NT2/D1 (cell line): ENCODE data around the gene APBA1.

ENCODE experiments used
- YY1 ChIP-seq: IDR thresholded peaks from 2 replicates; pipeline ENCODE4 v1.6.1; 2011; ENCODE audit not compliant: insufficient read length, insufficient read depth
- ZNF274 ChIP-seq: IDR thresholded peaks from 2 replicates; pipeline ENCODE4 v1.6.1; 2011; ENCODE audit warnings: mild to moderate bottlenecking, low read depth, low read length

DNA sequence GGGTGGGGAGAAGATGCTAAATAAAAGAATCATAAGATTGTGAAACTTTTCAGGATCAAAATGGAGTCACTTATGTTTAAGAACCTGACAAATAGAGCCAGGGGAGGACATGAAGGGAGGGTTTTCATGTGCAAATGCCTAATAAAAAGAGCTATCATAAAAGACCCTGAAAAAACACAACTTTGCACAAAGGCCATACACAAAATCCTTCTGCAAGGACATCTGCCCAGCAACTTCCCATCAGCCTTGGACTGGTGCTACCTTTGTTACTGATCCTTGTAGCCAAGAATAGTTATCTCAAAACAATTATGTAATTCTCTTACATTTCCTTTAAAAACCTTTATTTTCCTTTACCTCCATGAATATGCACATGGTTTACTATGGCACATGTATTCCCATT is 63.0 kb downstream of the APBA1 start:
- TF ChIP-seq YY1 (no peak), ZNF274 (no peak)
